ENCODE results near the gene APOL3.

DNA sequence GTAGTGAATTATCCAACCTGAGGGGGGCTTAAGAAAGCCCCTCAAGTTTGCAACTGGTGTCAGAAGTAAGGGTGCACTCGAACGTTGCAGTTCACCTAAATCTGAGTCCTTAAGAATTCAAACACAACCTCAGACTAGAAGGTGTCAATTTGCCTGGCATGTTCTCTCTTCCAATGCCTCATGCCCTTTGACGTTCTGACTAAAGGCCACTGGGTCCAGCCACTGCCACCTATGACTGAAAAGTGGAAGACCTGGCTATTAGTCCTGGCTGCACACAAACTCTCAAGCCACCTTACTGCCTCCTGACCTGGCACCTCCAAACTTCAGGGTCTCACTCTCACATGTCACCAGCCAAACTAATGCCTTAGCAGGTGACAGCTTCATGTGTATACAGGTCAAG, 33.0 kb upstream of the APOL3 start:
- TF ChIP-seq POLR2A (IDR thresholded peaks at IDR 0.05; ENCODE audit: insufficient read depth in 1 of 2, low read depth in 2 of 2, low read length in 2 of 2) = no peak
- TF ChIP-seq RAD21 (CRISPR knock-in tag; IDR thresholded peaks at IDR 0.05) = no peak
- TF ChIP-seq EZH2 (conservative IDR thresholded peaks at IDR 0.05; ENCODE audit: low read depth, low read length) = no peak
- TF ChIP-seq CCAR2 (optimal IDR thresholded peaks at IDR 0.05; ENCODE audit: low read depth, low read length) = no peak
- TF ChIP-seq DNMT3B (CRISPR knock-in tag; conservative IDR thresholded peaks at IDR 0.05) = no peak
- no peak for TF ChIP-seq PAF1 (CRISPR knock-in tag; IDR thresholded peaks at IDR 0.05)
- TF ChIP-seq, protein P1, sequence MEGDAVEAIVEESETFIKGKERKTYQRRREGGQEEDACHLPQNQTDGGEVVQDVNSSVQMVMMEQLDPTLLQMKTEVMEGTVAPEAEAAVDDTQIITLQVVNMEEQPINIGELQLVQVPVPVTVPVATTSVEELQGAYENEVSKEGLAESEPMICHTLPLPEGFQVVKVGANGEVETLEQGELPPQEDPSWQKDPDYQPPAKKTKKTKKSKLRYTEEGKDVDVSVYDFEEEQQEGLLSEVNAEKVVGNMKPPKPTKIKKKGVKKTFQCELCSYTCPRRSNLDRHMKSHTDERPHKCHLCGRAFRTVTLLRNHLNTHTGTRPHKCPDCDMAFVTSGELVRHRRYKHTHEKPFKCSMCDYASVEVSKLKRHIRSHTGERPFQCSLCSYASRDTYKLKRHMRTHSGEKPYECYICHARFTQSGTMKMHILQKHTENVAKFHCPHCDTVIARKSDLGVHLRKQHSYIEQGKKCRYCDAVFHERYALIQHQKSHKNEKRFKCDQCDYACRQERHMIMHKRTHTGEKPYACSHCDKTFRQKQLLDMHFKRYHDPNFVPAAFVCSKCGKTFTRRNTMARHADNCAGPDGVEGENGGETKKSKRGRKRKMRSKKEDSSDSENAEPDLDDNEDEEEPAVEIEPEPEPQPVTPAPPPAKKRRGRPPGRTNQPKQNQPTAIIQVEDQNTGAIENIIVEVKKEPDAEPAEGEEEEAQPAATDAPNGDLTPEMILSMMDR (CRISPR knock-in tag; IDR thresholded peaks at IDR 0.05) = no peak
- TF ChIP-seq FIP1L1 (IDR thresholded peaks at IDR 0.05; ENCODE audit: borderline replicate concordance, insufficient read depth, low read depth, low read length) = no peak
- no peak for TF ChIP-seq ZNF644 (CRISPR knock-in tag; IDR thresholded peaks at IDR 0.05; ENCODE audit: low read depth)
- TF ChIP-seq ARNT (IDR thresholded peaks at IDR 0.05) = no peak

Measured in HepG2 (cell line).